ENCODE results near the gene DNAH3.

DNAH3 gene

DNA sequence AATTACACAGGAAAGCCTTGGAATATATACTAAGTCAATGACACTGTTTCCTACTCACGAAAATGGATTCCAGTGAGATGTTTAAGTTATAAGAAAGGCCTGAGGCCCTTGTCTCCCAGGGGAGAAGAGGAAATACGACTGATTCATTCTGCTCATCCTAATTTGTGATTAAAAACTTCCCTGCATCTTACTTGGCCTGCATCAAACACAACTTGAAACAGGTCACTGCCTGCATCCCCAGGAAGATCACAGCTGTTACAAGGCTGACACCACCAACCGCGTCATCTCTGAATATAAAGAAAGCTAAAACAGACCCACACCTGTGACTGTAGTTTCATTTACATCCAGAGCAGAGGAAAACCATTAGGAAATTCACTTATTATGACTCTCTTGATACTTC is 121.9 kb downstream of the DNAH3 start:
- Histone ChIP-seq H3K4me2 (ENCODE audit: low read length) (no peak overlapping the region), H3K9me3 (ENCODE audit: insufficient read depth, low read length) (no peaks in the 10 kb centered on the region), H3K9ac (ENCODE audit: low read length) (no peak overlapping the region), H3K36me3 (replicated peaks; ENCODE audit: low read depth, low read length) (no peaks in the 10 kb centered on the region), H3K79me2 (ENCODE audit: low read length) (no peaks in the 10 kb centered on the region), H2AFZ (ENCODE audit: low read depth, low read length) (no peak overlapping the region), H3K27me3 (ENCODE audit: low read depth, low read length) (peaks cover 13% of the 10 kb centered on the region), H4K20me1 (ENCODE audit: insufficient read depth, low read length) (no peaks in the 10 kb centered on the region), H3K4me3 (ENCODE audit: low read length) (no peak overlapping the region), H3K4me1 (ENCODE audit: low read length) (no peaks in the 10 kb centered on the region), H3K27ac (ENCODE audit: low read length) (no peak overlapping the region)
- TF ChIP-seq, protein P1, sequence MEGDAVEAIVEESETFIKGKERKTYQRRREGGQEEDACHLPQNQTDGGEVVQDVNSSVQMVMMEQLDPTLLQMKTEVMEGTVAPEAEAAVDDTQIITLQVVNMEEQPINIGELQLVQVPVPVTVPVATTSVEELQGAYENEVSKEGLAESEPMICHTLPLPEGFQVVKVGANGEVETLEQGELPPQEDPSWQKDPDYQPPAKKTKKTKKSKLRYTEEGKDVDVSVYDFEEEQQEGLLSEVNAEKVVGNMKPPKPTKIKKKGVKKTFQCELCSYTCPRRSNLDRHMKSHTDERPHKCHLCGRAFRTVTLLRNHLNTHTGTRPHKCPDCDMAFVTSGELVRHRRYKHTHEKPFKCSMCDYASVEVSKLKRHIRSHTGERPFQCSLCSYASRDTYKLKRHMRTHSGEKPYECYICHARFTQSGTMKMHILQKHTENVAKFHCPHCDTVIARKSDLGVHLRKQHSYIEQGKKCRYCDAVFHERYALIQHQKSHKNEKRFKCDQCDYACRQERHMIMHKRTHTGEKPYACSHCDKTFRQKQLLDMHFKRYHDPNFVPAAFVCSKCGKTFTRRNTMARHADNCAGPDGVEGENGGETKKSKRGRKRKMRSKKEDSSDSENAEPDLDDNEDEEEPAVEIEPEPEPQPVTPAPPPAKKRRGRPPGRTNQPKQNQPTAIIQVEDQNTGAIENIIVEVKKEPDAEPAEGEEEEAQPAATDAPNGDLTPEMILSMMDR (IDR thresholded peaks at IDR 0.05; ENCODE audit: low read depth, low read length) = no peak
- TF ChIP-seq EZH2phosphoT487 (IDR thresholded peaks at IDR 0.05; ENCODE audit: low read depth) = no peak

DNA sequence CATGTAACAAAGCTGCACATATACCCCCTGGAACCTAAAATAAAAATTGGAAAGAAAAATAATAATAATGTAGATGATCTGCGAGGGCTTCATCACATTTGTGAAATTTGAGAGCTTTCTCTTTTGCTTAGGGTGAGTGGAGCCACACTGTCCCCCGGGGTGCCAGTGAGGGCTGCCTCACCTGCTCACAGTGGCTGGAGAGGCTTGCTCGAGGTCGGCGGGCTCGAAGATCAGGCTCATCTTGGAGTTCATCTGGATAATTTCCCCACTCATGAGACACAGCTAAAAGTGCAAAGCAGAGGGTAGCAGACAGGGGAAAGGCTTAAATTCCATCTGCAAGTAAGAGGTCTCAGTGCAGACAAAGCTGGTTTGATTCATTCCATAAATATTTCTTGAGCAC is 123.8 kb downstream of the DNAH3 start:
- Histone ChIP-seq H3K4me1 (ENCODE audit: low read length) (no peaks in the 10 kb centered on the region), H2AFZ (ENCODE audit: low read depth, low read length) (no peak overlapping the region)
- TF ChIP-seq, protein P1 (IDR thresholded peaks at IDR 0.05; ENCODE audit: low read depth, low read length) = no peak
- TF ChIP-seq EZH2phosphoT487 (IDR thresholded peaks at IDR 0.05; ENCODE audit: low read depth) = no peak

DNA sequence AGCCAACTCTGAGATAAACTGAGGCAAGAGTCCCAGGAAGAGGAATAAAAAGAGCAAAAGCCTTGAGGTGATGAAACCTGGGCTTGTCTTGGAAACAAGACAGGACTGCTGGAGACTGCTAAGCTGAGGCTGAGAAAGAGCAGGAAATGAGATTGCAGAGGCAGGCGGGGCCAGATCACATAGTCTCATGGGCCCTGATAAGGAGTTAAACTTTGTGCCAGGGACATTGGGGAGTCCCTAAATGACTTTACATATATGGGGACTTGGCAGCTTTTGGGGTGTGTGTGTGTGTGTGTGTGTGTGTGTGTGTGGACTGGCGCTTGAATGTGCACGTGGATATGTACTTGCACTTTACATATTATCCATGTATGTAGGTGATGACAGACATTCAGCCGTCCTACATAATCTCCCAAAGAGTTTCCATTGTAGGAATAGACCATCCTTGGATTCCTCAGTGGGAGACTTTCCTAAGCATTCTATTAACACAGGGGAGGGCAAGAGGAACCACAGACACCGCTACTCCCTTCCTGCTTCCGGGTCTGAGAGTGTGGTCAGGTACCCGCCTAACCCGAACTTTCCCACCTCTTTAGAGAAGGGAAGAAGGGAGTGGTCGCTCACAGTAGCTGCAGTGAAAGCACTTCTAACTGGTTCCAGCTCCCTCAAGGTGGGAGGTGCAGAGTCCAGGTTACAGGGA is 127.0 kb downstream of the DNAH3 start:
- H3K79me2 ChIP-seq (ENCODE audit: low read length) = no peaks in the 10 kb centered on the region
- no peak overlapping the region for H3K27ac ChIP-seq (ENCODE audit: low read length)
- no peaks in the 10 kb centered on the region; the same call in 1 of the 2 replicates for H3K27me3 ChIP-seq (ENCODE audit: low read depth, low read length)
- H3K9ac ChIP-seq (ENCODE audit: low read length) = no peak overlapping the region
- H3K36me3 ChIP-seq (replicated peaks; ENCODE audit: low read depth, low read length) = no peaks in the 10 kb centered on the region
- no peaks in the 10 kb centered on the region for H4K20me1 ChIP-seq (ENCODE audit: insufficient read depth, low read length)
- H3K4me3 ChIP-seq (ENCODE audit: low read length) = no peak overlapping the region
- H3K9me3 ChIP-seq (ENCODE audit: insufficient read depth, low read length) = no peaks in the 10 kb centered on the region
- TF ChIP-seq EZH2phosphoT487 (IDR thresholded peaks at IDR 0.05; ENCODE audit: low read depth) = no peak
- TF ChIP-seq, protein P1 (IDR thresholded peaks at IDR 0.05; ENCODE audit: low read depth, low read length) = no peak
- no peak overlapping the region for H3K4me2 ChIP-seq (ENCODE audit: low read length)
- no peaks in the 10 kb centered on the region for H3K4me1 ChIP-seq (ENCODE audit: low read length)
- H2AFZ ChIP-seq (ENCODE audit: low read depth, low read length) = no peak overlapping the region

More for the DNA sequence above, 123.8 kb downstream of the DNAH3 start:
- Histone ChIP-seq H3K27me3 (ENCODE audit: low read depth, low read length) (peaks cover under 1% of the 10 kb centered on the region; the same call in 1 of the 2 replicates), H3K79me2 (ENCODE audit: low read length) (no peaks in the 10 kb centered on the region), H3K4me2 (ENCODE audit: low read length) (no peak overlapping the region), H3K27ac (ENCODE audit: low read length) (no peak overlapping the region), H3K36me3 (replicated peaks; ENCODE audit: low read depth, low read length) (no peaks in the 10 kb centered on the region), H4K20me1 (ENCODE audit: insufficient read depth, low read length) (no peaks in the 10 kb centered on the region), H3K4me3 (ENCODE audit: low read length) (no peak overlapping the region), H3K9ac (ENCODE audit: low read length) (no peak overlapping the region), H3K9me3 (ENCODE audit: insufficient read depth, low read length) (no peaks in the 10 kb centered on the region)

DNA sequence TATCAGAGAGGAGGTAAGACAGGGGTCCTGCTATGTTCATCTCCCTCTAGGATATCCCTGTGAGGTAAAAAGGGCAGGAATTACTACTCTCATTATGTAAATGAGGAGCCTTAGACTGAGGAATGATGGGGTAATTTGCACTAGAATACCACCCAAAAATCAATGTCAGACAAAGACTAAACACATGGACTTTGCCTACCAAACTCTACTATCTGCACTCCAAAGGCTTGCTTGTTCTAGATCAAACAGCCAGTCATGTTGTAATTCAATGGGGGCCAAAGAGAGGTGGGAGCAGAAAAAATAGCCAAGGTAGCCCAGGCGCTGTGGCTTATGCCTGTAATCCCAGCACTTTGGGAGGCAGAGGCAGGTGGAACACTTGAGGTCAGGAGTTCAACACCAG is 129.3 kb downstream of the DNAH3 start:
- H4K20me1 ChIP-seq (ENCODE audit: insufficient read depth, low read length) = no peaks in the 10 kb centered on the region
- no peak overlapping the region for H3K4me2 ChIP-seq (ENCODE audit: low read length)
- H3K4me1 ChIP-seq (ENCODE audit: low read length) = no peaks in the 10 kb centered on the region
- no peak overlapping the region for H3K27ac ChIP-seq (ENCODE audit: low read length)
- H2AFZ ChIP-seq (ENCODE audit: low read depth, low read length) = no peak overlapping the region
- no peaks in the 10 kb centered on the region for H3K36me3 ChIP-seq (replicated peaks; ENCODE audit: low read depth, low read length)
- no peaks in the 10 kb centered on the region for H3K79me2 ChIP-seq (ENCODE audit: low read length)
- TF ChIP-seq EZH2phosphoT487 (IDR thresholded peaks at IDR 0.05; ENCODE audit: low read depth) = no peak
- H3K9me3 ChIP-seq (ENCODE audit: insufficient read depth, low read length) = no peaks in the 10 kb centered on the region
- H3K9ac ChIP-seq (ENCODE audit: low read length) = no peak overlapping the region
- peaks cover 11% of the 10 kb centered on the region; the same call in 1 of the 2 replicates for H3K27me3 ChIP-seq (ENCODE audit: low read depth, low read length)
- no peak overlapping the region for H3K4me3 ChIP-seq (ENCODE audit: low read length)
